DMS153 (cell line): ENCODE data around the gene GUCY1A1.

ENCODE experiments used
- DNase-seq: peaks from one replicate; lab custom pipeline; 2025; lab: John Stamatoyannopoulos, UW

Gene GUCY1A1

DNA sequence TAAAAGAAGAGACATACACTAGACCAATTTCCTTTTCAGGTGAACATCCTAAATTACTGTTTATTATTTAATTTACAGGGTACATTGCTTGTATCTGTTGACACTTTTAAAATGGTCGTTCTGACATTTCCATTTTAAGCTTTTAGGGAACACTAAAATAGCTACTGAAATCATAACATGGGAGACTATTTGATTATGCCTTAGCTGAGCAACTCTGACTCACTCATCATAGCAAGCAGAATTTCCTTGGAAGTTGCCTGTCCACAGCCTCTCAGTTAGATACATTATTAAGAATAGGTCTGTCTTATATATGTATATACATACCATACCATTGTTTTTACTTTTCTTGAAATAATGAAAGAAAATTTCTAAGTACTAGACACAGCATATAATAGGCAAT, 114.1 kb downstream of the GUCY1A1 start:
- no peak for DNase-seq

DNA sequence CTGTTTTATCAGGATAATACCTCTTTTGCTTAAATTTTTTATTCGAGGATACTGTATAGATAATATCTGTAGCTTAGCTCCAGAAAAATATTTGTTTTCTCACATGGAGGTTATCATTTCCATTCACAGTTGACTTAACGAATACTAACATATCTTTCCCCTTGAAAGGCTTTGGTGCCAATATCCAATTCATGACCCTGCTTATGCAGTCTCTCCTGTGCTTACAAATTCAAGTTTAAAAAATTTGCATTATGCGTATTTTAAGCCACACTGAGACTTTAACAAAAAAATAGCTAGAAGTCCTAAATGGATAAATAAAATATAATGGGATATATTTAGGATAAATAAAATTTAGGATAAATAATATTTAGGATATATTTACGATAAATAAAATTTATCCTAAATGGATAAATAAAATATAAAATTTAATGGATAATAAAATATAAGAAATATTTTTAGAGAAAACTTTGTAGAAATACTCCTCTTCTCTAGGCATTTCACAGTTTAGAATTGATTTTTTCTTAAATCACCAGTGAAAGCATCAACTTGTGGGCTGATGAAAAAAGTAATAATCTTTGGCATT, 114.7 kb downstream of the GUCY1A1 start:
- no peak for DNase-seq
